Measurements from ENCODE around the gene DYNC2LI1.

Gene DYNC2LI1

GRCh38 chr2:43764086-43764705 is 9.6 kb upstream of the DYNC2LI1 start:
- no peak for DNase-seq

GRCh38 chr2:43766006-43766405 is 7.8 kb upstream of the DYNC2LI1 start:
- peak; percentile 82 for DNase-seq

- DNase-seq: peak; percentile 63
These were observed 778 bp downstream of the DYNC2LI1 start for GRCh38 chr2:43774617-43775016.

GRCh38 chr2:43776324-43776723 is 2.5 kb downstream of the DYNC2LI1 start:
- no peak for DNase-seq

- no peak for DNase-seq
These were observed 3.6 kb downstream of the DYNC2LI1 start for GRCh38 chr2:43777306-43777926.

GRCh38 chr2:43778233-43778632 is 4.4 kb downstream of the DYNC2LI1 start:
- DNase-seq: no peak

- no peak for DNase-seq
These were observed 14.1 kb downstream of the DYNC2LI1 start for GRCh38 chr2:43787895-43788294.

GRCh38 chr2:43788646-43789045 is 14.8 kb downstream of the DYNC2LI1 start:
- DNase-seq: no peak

GRCh38 chr2:43790147-43790546 is 16.3 kb downstream of the DYNC2LI1 start:
- no peak for DNase-seq

- no peak for DNase-seq
These were observed 17.4 kb downstream of the DYNC2LI1 start for GRCh38 chr2:43791035-43791765.

- peak; percentile 73 for DNase-seq
These were observed 18.8 kb downstream of the DYNC2LI1 start for GRCh38 chr2:43792653-43793052.

- DNase-seq: no peak
These were observed 21.1 kb downstream of the DYNC2LI1 start for GRCh38 chr2:43794956-43795355.

- no peak for DNase-seq
These were observed 22.4 kb downstream of the DYNC2LI1 start for GRCh38 chr2:43796206-43796605.

- peak; percentile 41 for DNase-seq
These were observed 24.5 kb downstream of the DYNC2LI1 start for GRCh38 chr2:43798300-43798699.

- DNase-seq: no peak
These were observed 27.1 kb downstream of the DYNC2LI1 start for GRCh38 chr2:43800894-43801293.

- no peak for DNase-seq
These were observed 28.3 kb downstream of the DYNC2LI1 start for GRCh38 chr2:43802135-43802534.

- DNase-seq: no peak
These were observed 29.3 kb downstream of the DYNC2LI1 start for GRCh38 chr2:43803113-43803512.

- peak; percentile 45 for DNase-seq
These were observed 32.8 kb downstream of the DYNC2LI1 start for GRCh38 chr2:43806719-43807031.

- DNase-seq: no peak
These were observed 36.6 kb downstream of the DYNC2LI1 start for GRCh38 chr2:43810452-43810851.

GRCh38 chr2:43810888-43811287 is 37.0 kb downstream of the DYNC2LI1 start:
- no peak for DNase-seq

- no peak for DNase-seq
These were observed 38.2 kb downstream of the DYNC2LI1 start for GRCh38 chr2:43812006-43812405.

- DNase-seq: peak; percentile 16
These were observed 39.1 kb downstream of the DYNC2LI1 start for GRCh38 chr2:43812947-43813346.

- no peak for DNase-seq
These were observed 40.9 kb downstream of the DYNC2LI1 start for GRCh38 chr2:43814711-43815110.

- DNase-seq: peak; percentile 36
These were observed 44.9 kb downstream of the DYNC2LI1 start for GRCh38 chr2:43818761-43819160.
